ENCODE results near the gene COBL. TPM values are rescaled to one million over a fixed set of nuclear protein-coding genes. Genes with fewer than 3 reads are reported as not detected.

COBL gene
- total RNA-seq, 4 donors from 2014 or later = 5.9 to 21.3 (median 7.8) TPM

DNA sequence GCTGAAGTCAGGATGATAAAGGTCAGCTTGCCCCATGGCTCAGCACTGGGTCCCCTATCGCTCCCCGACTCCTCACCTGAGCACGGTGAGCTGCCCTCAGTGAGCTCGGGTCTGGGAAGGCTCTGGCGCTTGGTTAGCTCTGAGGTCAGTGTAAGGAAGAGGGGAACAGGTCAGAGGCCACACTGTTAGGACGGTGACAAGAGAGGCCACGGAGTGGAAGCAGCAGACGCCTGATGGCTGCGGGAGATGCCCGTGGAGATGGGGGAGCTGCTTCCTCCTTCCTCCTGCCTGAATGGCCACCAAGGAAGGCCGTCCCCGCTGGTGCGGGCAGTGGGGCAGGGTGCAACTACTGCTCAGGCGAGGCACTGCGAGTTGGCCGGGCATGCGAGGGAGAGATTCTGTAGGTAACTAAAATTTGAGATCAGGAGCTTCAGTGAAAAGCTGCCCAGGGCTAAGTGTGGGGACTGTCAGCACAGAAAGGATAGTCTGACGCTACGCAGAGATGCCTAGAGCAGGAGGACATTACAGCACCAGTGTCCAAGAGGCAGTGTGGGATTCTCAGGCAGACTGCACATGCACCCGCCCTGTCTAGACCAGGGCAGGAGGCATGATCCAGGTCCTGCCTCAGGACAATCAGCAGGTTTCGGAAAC is 302.6 kb downstream of the COBL start:
- WGBS, 2 donors = 83 to 100% methylated on average over 1 to 15 of the region's 21 CpGs
- Histone ChIP-seq H3K4me1 (no peaks in the 10 kb centered on the region), H3K27me3 (no peaks in the 10 kb centered on the region), H3K9me3 (no peaks in the 10 kb centered on the region), H3K27ac (no peak overlapping the region), H3K4me3 (no peak overlapping the region), H3K36me3 (no peaks in the 10 kb centered on the region)
- no peak for DNase-seq
- intact Hi-C loops (cut with DNase I) = no loop called here
- TF ChIP-seq CTCF (IDR thresholded peaks at IDR 0.05) = no peak
- no peak for TF ChIP-seq POLR2A (IDR thresholded peaks at IDR 0.05)

DNA sequence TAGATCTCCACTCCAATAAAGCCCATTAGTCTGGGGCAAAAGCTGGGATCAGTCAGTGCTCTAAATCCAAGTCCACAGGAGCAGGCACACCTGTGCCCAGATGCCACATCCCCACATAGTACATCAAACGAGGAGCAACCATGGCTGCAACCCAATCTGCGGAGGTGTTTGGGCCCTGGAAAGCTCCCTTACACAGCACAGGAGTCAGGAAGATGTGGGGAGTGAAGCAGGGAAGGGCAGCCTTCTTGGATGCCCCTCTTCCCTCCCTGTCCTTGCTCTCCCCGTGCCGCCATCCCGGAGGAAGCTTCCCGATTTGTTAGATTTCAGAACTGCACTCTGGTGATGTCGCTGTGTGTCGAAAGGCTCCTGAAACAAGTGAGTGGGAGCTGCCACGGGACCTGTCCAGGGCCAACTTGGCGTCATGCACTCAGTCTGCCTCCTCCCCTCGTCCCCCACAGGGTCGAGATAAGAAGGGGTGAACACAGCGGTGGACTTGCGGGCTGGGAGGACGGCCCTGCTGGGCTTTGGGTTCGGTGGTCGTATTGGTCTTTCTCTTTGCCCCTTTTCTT is 303.3 kb downstream of the COBL start:
- H3K9me3 ChIP-seq = no peaks in the 10 kb centered on the region
- no peaks in the 10 kb centered on the region for H3K4me1 ChIP-seq
- intact Hi-C loops (cut with DNase I) = no loop called here
- no peaks in the 10 kb centered on the region for H3K36me3 ChIP-seq
- no peak overlapping the region for H3K4me3 ChIP-seq
- TF ChIP-seq CTCF (IDR thresholded peaks at IDR 0.05) = no peak
- no peak for TF ChIP-seq POLR2A (IDR thresholded peaks at IDR 0.05)
- H3K27me3 ChIP-seq = no peaks in the 10 kb centered on the region
- 81 to 90% methylated on average over 17 of the region's 17 CpGs for WGBS, 2 donors
- H3K27ac ChIP-seq = no peak overlapping the region
- DNase-seq = no peak

DNA sequence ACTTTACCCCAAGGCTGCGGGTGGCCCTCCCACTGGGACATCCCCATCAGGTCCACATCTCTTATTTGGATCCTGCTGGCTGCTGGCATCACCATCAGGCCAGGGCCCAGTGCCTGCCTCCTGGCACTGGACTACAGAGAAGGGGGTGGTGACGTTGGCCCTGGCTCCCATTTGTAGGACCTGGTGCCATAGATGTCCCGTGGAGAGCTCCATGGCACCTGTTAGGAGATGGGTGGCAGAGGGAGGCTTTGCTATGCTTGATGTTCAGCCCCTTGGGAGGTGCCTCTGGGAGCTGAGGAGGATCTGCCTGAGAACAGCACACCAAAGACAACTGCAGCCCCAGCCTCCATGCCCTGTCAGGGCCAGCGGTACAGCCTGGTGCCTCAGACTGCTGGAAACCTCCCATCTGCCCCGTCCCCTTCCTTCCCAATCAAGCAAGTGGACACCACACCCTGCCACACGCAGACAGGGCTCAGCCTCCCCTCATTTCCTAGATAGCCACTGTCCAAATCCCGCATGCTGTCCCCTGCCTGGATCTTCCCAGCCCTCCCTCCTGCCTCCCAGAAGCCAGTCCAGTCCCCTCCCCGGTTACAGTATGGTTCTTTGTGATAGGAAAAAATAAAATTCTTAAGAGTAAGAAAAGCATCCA is 303.9 kb downstream of the COBL start:
- Histone ChIP-seq H3K27ac (no peak overlapping the region), H3K4me1 (no peaks in the 10 kb centered on the region), H3K4me3 (no peak overlapping the region), H3K9me3 (no peaks in the 10 kb centered on the region), H3K36me3 (no peaks in the 10 kb centered on the region), H3K27me3 (no peaks in the 10 kb centered on the region)
- no peak for DNase-seq
- intact Hi-C loops (cut with DNase I) = no loop called here
- 86% methylated on average over 7 to 8 of the region's 8 CpGs for WGBS, 2 donors
- TF ChIP-seq POLR2A (IDR thresholded peaks at IDR 0.05) = no peak
- TF ChIP-seq CTCF (IDR thresholded peaks at IDR 0.05) = no peak

DNA sequence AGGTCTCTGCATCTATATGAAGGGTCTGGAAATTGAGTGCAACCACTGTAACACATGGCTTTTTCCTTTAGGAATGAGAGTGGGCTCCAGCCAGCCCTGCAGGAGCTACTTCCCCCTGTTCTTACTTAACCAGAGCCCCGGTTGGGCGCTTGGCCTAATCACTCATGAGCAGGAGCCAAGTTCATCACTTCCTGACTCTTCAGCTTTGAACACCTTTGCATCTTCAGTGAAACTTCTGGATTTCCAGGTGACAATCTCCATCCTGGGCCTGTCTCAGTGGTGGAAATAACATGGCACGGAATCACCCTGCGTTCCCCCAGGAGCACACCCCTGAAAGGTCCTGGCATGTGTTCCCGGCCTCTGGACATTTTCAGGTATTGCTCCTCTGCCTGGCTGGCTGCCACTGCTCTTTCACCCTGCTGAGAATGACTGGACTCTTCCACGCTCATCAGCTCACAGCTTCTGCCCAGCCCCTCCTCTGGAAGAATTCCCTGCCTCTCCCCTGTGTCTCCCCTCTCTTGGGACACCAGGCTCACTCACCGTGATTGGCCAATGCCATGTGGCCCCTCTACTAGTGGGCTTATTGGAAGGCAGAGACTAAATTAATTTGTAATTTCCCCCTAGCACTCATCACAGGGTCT is 304.8 kb downstream of the COBL start:
- H3K27me3 ChIP-seq = no peaks in the 10 kb centered on the region
- 67 to 78% methylated on average over 5 to 7 of the region's 7 CpGs for WGBS, 2 donors
- no peaks in the 10 kb centered on the region for H3K9me3 ChIP-seq
- no peak for TF ChIP-seq CTCF (IDR thresholded peaks at IDR 0.05)
- no peak for TF ChIP-seq POLR2A (IDR thresholded peaks at IDR 0.05)
- H3K27ac ChIP-seq = no peak overlapping the region
- intact Hi-C loops (cut with DNase I) = no loop called here
- no peaks in the 10 kb centered on the region for H3K4me1 ChIP-seq
- H3K4me3 ChIP-seq = no peak overlapping the region
- no peak for DNase-seq
- H3K36me3 ChIP-seq = no peaks in the 10 kb centered on the region

- H3K9me3 ChIP-seq = no peaks in the 10 kb centered on the region
- no peak for DNase-seq
- no peak for TF ChIP-seq CTCF (IDR thresholded peaks at IDR 0.05)
- no peak for TF ChIP-seq POLR2A (IDR thresholded peaks at IDR 0.05)
- H3K4me3 ChIP-seq = no peak overlapping the region
- H3K27me3 ChIP-seq = no peaks in the 10 kb centered on the region
- WGBS, 2 donors = 78 to 80% methylated on average over 5 of the region's 7 CpGs
- no peaks in the 10 kb centered on the region for H3K36me3 ChIP-seq
- intact Hi-C loops (cut with DNase I) = no loop called here
- no peak overlapping the region for H3K27ac ChIP-seq
- H3K4me1 ChIP-seq = no peaks in the 10 kb centered on the region
Measured at GRCh38 chr7:51010534-51010933, 306.1 kb downstream of the COBL start.
